PC-9 (cell line): ENCODE results near the gene PILRA. TPM values are rescaled to one million over a fixed set of nuclear protein-coding genes. Genes with fewer than 3 reads are reported as not detected.

Source experiments
- BruUV-seq: library from RNA; stranded (reverse); fragments of 400-500 nt; replicated peaks from 2 replicates; lab custom pipeline; 2021; lab: Mats Ljungman, UMichigan
- CTCF ChIA-PET: fragments of 300-600 bp; sonication (Branson Sonifier 250); formaldehyde crosslinking; loops from one replicate; lab custom pipeline; 2022; ENCODE audit warnings: antibody characterized with exemption; lab: Charles Lee
- POLR2A ChIA-PET: fragments of 300-600 bp; sonication (Branson Sonifier 250); formaldehyde crosslinking; loops from one replicate; lab custom pipeline; 2022; ENCODE audit warnings: antibody characterized with exemption; ENCODE audit not compliant: unreplicated experiment; lab: Charles Lee
- DNase-seq, 2 experiments: peaks; one replicate each; pipeline versions ENCODE4 v3.0.0 to v3.0.0-alpha.2; 2015 to 2022; ENCODE audit warnings: mixed read lengths in 1 of 2
- H2AFZ ChIP-seq: fragments of 200-600 bp; sonication (generic); 2 replicates; pipeline ENCODE4 v1.8.1; 2017; ENCODE audit warnings: antibody characterized with exemption
- H3F3A ChIP-seq: fragments of 200-600 bp; sonication (generic); 2 replicates; pipeline ENCODE4 v1.8.1; 2017; ENCODE audit warnings: antibody characterized with exemption, mild to moderate bottlenecking, low read depth; ENCODE audit not compliant: insufficient read depth
- H3K27ac ChIP-seq: fragments of 200-600 bp; sonication (generic); 2 replicates; pipeline ENCODE4 v1.6.1; 2016; ENCODE audit warnings: mixed run types
- H3K27me3 ChIP-seq: fragments of 200-600 bp; sonication (generic); 2 replicates; pipeline ENCODE4 v1.6.1; 2016; ENCODE audit warnings: low read depth, mixed run types; ENCODE audit not compliant: insufficient read depth
- H3K36me3 ChIP-seq: fragments of 200-600 bp; sonication (generic); 2 replicates; pipeline ENCODE4 v1.6.1; 2016; ENCODE audit warnings: low read depth, mixed run types
- H3K4me1 ChIP-seq: fragments of 200-600 bp; sonication (generic); replicated peaks from 2 replicates; pipeline ENCODE4 v1.6.1; 2016; ENCODE audit warnings: mixed run types; ENCODE audit not compliant: insufficient read depth
- H3K4me2 ChIP-seq: fragments of 200-600 bp; sonication (generic); 2 replicates; pipeline ENCODE4 v1.6.1; 2017; ENCODE audit warnings: mixed run types
- H3K4me3 ChIP-seq: fragments of 200-600 bp; sonication (generic); 2 replicates; pipeline ENCODE4 v1.6.1; 2016; ENCODE audit warnings: mixed run types
- H3K79me2 ChIP-seq: fragments of 200-600 bp; sonication (generic); 2 replicates; pipeline ENCODE4 v1.6.1; 2017; ENCODE audit warnings: low read depth, mixed run types
- H3K9me2 ChIP-seq: fragments of 200-600 bp; sonication (generic); 2 replicates; pipeline ENCODE4 v1.8.1; 2017; ENCODE audit warnings: mild to moderate bottlenecking; ENCODE audit not compliant: insufficient read depth
- H3K9me3 ChIP-seq: fragments of 200-600 bp; sonication (generic); 2 replicates; pipeline ENCODE4 v1.8.1; 2016; ENCODE audit warnings: low read depth; ENCODE audit not compliant: insufficient read depth
- H4K20me1 ChIP-seq: fragments of 200-600 bp; sonication (generic); 2 replicates; pipeline ENCODE4 v1.8.1; 2017; ENCODE audit not compliant: insufficient read depth
- CTCF ChIP-seq: fragments of 200-600 bp; sonication (generic); conservative IDR thresholded peaks from 2 replicates; pipeline ENCODE4 v1.6.1; 2017; ENCODE audit warnings: mixed run types, antibody characterized with exemption, mild to moderate bottlenecking, moderate library complexity
- EZH2 ChIP-seq: fragments of 200-600 bp; sonication (generic); IDR thresholded peaks from 2 replicates; pipeline ENCODE4 v1.8.0; 2017; ENCODE audit warnings: antibody characterized with exemption, low read depth
- intact Hi-C: fragments of 100-400 bp; cut with micrococcal nuclease; formaldehyde crosslinking; loops from one replicate; pipeline ENCODE4 v1.10.0; 2022; ENCODE audit not compliant: unreplicated experiment
- total RNA-seq: library from RNA; stranded (reverse); gene quantifications from 2 replicates; pipeline ENCODE4 v1.2.3, GENCODE V29; 2021

PILRA gene
- total RNA-seq, 1 experiment from 2014 or later = 2.8 TPM

DNA sequence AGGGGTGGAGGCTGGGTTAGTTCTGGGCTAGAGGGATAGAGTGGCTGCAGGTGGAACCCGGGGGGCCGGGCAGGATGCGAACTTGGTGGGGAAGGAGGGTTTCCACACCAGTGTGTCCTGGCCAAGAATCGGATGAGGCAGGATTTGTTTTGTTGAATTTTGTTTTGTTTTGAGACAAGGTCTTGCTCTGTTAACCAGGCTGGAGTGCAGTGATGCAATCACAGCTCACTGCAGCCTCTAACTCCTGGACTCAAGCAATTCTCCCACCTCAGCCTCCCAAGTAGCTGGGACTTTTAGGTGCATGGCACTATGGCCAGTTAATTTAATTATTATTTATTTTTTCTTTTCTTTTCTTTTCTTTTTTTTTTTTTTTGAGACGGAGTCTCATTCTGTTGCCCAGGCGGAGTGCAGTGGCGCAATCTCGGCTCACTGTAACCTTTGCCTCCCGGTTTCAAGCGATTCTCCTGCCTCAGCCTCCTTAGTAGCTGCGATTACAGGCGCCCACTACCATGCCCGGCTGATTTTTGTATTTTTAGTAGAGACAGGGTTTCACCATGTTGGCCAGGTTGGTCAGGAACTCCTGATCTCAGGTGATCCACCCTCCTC is 76.0 kb downstream of the PILRA start:
- Histone ChIP-seq H3K4me3 (no peak overlapping the region), H3K9me3 (no peaks in the 10 kb centered on the region), H3K79me2 (no peaks in the 10 kb centered on the region), H3K27me3 (no peaks in the 10 kb centered on the region), H3K4me2 (no peak overlapping the region), H3K27ac (no peak overlapping the region), H4K20me1 (no peaks in the 10 kb centered on the region), H2AFZ (no peak overlapping the region), H3K36me3 (no peaks in the 10 kb centered on the region), H3K4me1 (peaks cover 10% of the 10 kb centered on the region), H3K9me2 (no peaks in the 10 kb centered on the region), H3F3A (peaks cover 6% of the 10 kb centered on the region; the same call in 1 of the 2 replicates)
- intact Hi-C loops = no loop called here
- ChIA-PET CTCF (no interaction called here), POLR2A (no interaction called here)
- TF ChIP-seq CTCF (no peak), EZH2 (no peak)
- BruUV-seq = TSS peak; percentile 28
- no peak for DNase-seq

Other genes starting within 250 kb of the PILRA start
- gene MBLAC1, start 246.5 kb upstream of the PILRA start, total RNA-seq = 0.70 and 1.4 TPM in 2 replicates
- gene LAMTOR4, start 224.6 kb upstream of the PILRA start, total RNA-seq = 160 and 285 TPM in 2 replicates
- 20.5 and 23.4 TPM in 2 replicates for gene TRAPPC14, start 214.8 kb upstream of the PILRA start, total RNA-seq
- 1.4 and 2.7 TPM in 2 replicates for gene GAL3ST4, start 204.9 kb upstream of the PILRA start, total RNA-seq
- gene GPC2, start 196.1 kb upstream of the PILRA start, total RNA-seq = 4.5 and 10.0 TPM in 2 replicates
- 0.83 and 1.4 TPM in 2 replicates for gene STAG3, start 195.6 kb upstream of the PILRA start, total RNA-seq
- 0.95 and 1.1 TPM in 2 replicates for gene PVRIG, start 153.5 kb upstream of the PILRA start, total RNA-seq
- not detected in 2 replicates for gene SPDYE3, start 65.8 kb upstream of the PILRA start, total RNA-seq
- gene PILRB, start 15.4 kb upstream of the PILRA start, total RNA-seq = 119 and 121 TPM in 2 replicates
- gene ZCWPW1, start 55.2 kb downstream of the PILRA start, total RNA-seq = 7.4 TPM in 2 replicates
- gene MEPCE, start 56.3 kb downstream of the PILRA start, total RNA-seq = 62.6 and 70.3 TPM in 2 replicates
- gene PPP1R35, start 63.0 kb downstream of the PILRA start, total RNA-seq = 49.1 and 67.6 TPM in 2 replicates
- gene SPACDR, start 90.8 kb downstream of the PILRA start, total RNA-seq = 1.4 and 4.2 TPM in 2 replicates
- gene TSC22D4, start 105.7 kb downstream of the PILRA start, total RNA-seq = 68.8 and 79.8 TPM in 2 replicates
- 1.3 and 1.9 TPM in 2 replicates for gene NYAP1, start 110.4 kb downstream of the PILRA start, total RNA-seq
- gene AGFG2, start 165.7 kb downstream of the PILRA start, total RNA-seq = 30.4 and 35.2 TPM in 2 replicates
- gene SAP25, start 200.4 kb downstream of the PILRA start, total RNA-seq = 11.0 and 15.3 TPM in 2 replicates
- gene LRCH4, start 212.6 kb downstream of the PILRA start, total RNA-seq = 86.6 and 89.6 TPM in 2 replicates
- gene FBXO24, start 212.8 kb downstream of the PILRA start, total RNA-seq = 2.7 and 4.6 TPM in 2 replicates
- 25.1 and 35.2 TPM in 2 replicates for gene PCOLCE, start 228.9 kb downstream of the PILRA start, total RNA-seq
- 38.1 and 38.8 TPM in 2 replicates for gene MOSPD3, start 239.1 kb downstream of the PILRA start, total RNA-seq